GM12865 (cell line): Measurements from ENCODE around the gene MBOAT2.
"Not testable (repeated sequence)": the region's sequence is repeated elsewhere in the genome, so short reads cannot be mapped to it uniquely, and the experiment has no call there.

ENCODE experiments used
- DNase-seq: peaks from one replicate; pipeline ENCODE4 v3.0.0; 2010; ENCODE audit warnings: low read depth
- H3K4me3 ChIP-seq: 2 replicates; pipeline ENCODE4 v1.5.1; 2011; ENCODE audit warnings: mild to moderate bottlenecking, low read depth, low read length, control low read depth
- TF ChIP-seq, protein P1 (sequence below): IDR thresholded peaks from 2 replicates; pipeline ENCODE4 v1.5.1; 2011; ENCODE audit warnings: low read length, control low read depth, low read depth, inconsistent platforms; ENCODE audit not compliant: insufficient read depth; ENCODE audit errors: missing control alignments

The MBOAT2 gene

DNA sequence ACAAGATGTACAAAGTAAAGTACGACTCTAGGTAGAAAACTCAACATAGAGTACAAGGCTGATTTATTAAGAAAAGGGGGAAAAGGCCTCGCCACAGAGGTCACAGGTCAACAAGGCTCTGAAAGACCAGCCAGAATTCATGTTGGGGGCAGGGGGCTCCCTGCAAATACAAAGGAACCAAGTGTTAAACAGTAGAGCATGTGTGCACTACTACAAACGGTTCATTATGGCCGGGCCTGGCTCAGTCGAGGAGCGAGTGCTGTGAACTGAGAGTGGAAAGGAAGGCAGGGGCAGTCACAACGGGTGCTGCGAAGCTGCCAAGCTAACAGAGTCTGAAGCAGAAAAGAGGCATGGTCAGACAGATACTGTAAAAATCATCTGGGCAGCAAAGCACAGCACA lies 77.1 kb downstream of the MBOAT2 start:
- TF ChIP-seq, protein P1, sequence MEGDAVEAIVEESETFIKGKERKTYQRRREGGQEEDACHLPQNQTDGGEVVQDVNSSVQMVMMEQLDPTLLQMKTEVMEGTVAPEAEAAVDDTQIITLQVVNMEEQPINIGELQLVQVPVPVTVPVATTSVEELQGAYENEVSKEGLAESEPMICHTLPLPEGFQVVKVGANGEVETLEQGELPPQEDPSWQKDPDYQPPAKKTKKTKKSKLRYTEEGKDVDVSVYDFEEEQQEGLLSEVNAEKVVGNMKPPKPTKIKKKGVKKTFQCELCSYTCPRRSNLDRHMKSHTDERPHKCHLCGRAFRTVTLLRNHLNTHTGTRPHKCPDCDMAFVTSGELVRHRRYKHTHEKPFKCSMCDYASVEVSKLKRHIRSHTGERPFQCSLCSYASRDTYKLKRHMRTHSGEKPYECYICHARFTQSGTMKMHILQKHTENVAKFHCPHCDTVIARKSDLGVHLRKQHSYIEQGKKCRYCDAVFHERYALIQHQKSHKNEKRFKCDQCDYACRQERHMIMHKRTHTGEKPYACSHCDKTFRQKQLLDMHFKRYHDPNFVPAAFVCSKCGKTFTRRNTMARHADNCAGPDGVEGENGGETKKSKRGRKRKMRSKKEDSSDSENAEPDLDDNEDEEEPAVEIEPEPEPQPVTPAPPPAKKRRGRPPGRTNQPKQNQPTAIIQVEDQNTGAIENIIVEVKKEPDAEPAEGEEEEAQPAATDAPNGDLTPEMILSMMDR = no peak
- H3K4me3 ChIP-seq = no peak overlapping the region
- no peak for DNase-seq

DNA sequence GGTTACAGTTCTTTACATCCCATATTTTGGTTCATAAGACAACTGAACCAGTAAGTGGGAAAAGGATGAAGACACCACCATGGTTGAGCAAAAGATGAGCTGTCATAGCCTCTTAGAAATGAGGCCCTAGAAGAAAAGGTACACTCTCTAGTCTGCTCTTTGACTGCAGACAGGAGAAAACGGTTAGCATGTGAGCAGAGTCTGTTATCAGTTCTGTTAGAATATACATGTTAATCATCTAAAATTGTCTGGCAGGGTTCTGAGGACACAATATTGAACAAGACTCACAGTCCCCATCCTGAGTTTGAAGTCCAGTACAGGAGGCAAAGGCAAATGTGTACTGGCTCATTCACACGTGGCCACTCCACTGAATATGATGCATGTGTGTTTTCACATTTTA lies 78.1 kb downstream of the MBOAT2 start:
- no peak overlapping the region for H3K4me3 ChIP-seq
- no peak for DNase-seq
- TF ChIP-seq, protein P1 = no peak

DNA sequence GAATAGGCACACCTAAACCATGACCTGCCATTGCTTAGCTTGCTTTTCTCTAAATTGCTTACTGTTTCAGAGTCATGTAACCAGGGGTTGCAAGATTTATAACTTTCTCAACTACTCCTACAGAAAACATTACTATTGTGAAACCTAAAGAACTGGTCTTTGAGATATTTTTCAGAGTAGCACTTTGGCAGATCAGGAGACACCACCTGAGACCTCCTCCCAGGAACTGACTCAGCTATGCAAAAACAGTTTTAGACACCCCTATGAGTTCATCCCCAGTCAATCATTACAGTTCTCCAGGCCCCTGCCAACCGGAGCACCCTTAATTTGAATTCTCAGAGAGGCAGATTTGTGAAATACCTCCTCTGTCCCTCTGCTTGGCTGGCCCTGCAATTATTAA lies 80.3 kb downstream of the MBOAT2 start:
- TF ChIP-seq, protein P1 = no peak
- DNase-seq = no peak
- H3K4me3 ChIP-seq = no peak overlapping the region

DNA sequence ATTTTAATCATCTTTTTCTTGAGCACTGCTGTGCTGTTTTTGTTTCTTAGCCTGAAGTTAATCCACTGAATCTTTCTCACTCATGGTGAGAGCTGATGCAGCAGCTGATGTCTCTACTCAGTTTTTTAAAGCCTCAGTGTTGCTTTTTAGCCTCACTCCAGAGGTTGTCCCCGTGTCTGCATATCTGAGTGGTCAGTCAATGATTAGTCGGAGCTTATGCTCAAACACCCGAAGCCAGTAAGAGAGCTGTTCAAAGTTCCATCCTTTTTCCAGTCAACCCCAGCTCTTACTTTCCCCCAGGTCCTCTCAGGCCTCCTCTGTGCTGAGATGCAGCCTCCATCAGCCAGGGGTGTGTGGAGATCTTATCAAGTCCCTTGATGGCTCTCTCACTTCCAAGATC lies 81.1 kb downstream of the MBOAT2 start:
- TF ChIP-seq, protein P1 = no peak
- H3K4me3 ChIP-seq = no peak overlapping the region
- no peak for DNase-seq

DNA sequence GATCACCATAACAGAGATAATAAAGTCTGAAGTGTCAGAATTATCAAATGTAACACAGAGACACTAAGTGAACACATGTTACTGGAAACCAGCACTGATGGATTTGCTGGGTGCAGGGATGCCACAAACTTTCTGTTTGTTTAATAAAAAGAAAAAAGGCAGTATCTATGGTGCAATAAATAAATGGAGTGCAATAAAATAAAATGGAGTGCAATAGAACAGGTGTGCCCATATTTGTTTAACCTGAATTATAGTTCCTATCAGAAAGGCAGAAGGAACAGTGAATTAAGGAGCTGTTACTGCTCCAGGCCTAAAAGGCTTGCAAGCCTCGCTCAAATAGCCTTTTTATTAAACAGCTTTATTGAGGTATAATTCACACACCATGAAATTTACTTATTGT lies 85.1 kb downstream of the MBOAT2 start:
- no peak for DNase-seq
- H3K4me3 ChIP-seq = no peak overlapping the region
- TF ChIP-seq, protein P1 = no peak

DNA sequence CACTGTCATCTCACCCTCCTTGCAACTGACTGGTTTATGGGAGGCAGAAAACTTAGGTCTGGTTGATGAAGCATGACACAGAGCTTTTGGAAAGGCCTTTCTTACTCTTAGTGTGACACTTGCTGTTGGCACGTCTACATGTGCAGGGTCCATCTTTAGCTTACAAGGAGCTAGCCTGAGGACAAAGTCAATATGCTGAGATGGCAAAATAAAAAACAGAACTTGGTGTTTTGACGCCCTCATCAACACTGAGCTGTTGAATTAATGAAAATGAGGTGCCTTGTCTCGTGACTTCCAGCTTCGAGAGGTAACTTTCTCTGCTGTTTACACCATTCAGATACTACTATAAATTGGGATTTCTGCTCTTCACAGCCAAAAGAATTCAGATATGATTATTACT lies 87.5 kb downstream of the MBOAT2 start:
- TF ChIP-seq, protein P1 = no peak
- no peak for DNase-seq
- no peak overlapping the region for H3K4me3 ChIP-seq

DNA sequence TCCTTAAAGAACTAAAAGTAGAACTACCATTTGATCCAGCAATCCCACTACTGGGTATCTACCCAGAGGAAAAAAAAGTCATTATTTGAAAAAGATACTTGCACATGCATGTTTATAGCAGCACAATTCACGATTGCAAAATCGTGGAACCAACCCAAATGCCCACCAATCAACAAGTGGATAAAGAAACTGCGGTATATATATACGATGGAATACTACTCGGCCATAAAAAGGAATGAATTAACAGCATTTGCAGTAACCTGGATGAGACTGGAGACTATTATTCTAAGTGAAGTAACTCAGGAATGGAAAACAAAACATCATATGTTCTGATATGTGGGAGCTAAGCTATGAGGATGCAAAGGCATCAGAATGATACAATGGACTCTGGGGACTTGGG lies 89.7 kb downstream of the MBOAT2 start:
- not testable (repeated sequence) for DNase-seq, H3K4me3 ChIP-seq
